ENCODE data around the gene NEDD4L.

Gene NEDD4L

GRCh38 chr18:58174285-58174684 is 130.3 kb downstream of the NEDD4L start:
- ATAC-seq, result no peak
- TF ChIP-seq ZFP3 (CRISPR knock-in tag; IDR thresholded peaks at IDR 0.05), result no peak
- no peak for TF ChIP-seq ZNF565 (CRISPR knock-in tag; conservative IDR thresholded peaks at IDR 0.05; ENCODE audit: low read depth)
- TF ChIP-seq ZNF70 (CRISPR knock-in tag; IDR thresholded peaks at IDR 0.05), result no peak
- TF ChIP-seq PATZ1 (CRISPR knock-in tag; IDR thresholded peaks at IDR 0.05; ENCODE audit: borderline replicate concordance), result no peak
- no peak for TF ChIP-seq BACH2 (CRISPR knock-in tag; IDR thresholded peaks at IDR 0.05; ENCODE audit: borderline replicate concordance)
- no peak for TF ChIP-seq CREB5 (CRISPR knock-in tag; IDR thresholded peaks at IDR 0.05; ENCODE audit: low read depth)
- no peak for TF ChIP-seq TSHZ2 (CRISPR knock-in tag; IDR thresholded peaks at IDR 0.05)
- TF ChIP-seq GLIS3 (CRISPR knock-in tag; IDR thresholded peaks at IDR 0.05), result no peak
- no peak for TF ChIP-seq TCF4 (CRISPR knock-in tag; IDR thresholded peaks at IDR 0.05; ENCODE audit: borderline replicate concordance)
- TF ChIP-seq ZNF8 (CRISPR knock-in tag; IDR thresholded peaks at IDR 0.05), result no peak
- no peak for TF ChIP-seq ESRRG (CRISPR knock-in tag; IDR thresholded peaks at IDR 0.05)
- no peak for TF ChIP-seq CSDC2 (CRISPR knock-in tag; IDR thresholded peaks at IDR 0.05)

GRCh38 chr18:58175122-58175785 is 131.2 kb downstream of the NEDD4L start:
- no peak for TF ChIP-seq ZFP3 (CRISPR knock-in tag; IDR thresholded peaks at IDR 0.05)
- TF ChIP-seq POU6F1 (CRISPR knock-in tag; IDR thresholded peaks at IDR 0.05; ENCODE audit: borderline replicate concordance, low read depth), result no peak
- TF ChIP-seq ZNF565 (CRISPR knock-in tag; conservative IDR thresholded peaks at IDR 0.05; ENCODE audit: low read depth), result no peak
- TF ChIP-seq CSDC2 (CRISPR knock-in tag; IDR thresholded peaks at IDR 0.05), result no peak
- no peak for TF ChIP-seq BACH2 (CRISPR knock-in tag; IDR thresholded peaks at IDR 0.05; ENCODE audit: borderline replicate concordance)
- no peak for TF ChIP-seq ZFP30 (CRISPR knock-in tag; IDR thresholded peaks at IDR 0.05)
- TF ChIP-seq OSR1 (CRISPR knock-in tag; IDR thresholded peaks at IDR 0.05), result no peak
- no peak for TF ChIP-seq ESRRG (CRISPR knock-in tag; IDR thresholded peaks at IDR 0.05)
- TF ChIP-seq TCF4 (CRISPR knock-in tag; IDR thresholded peaks at IDR 0.05; ENCODE audit: borderline replicate concordance), result no peak
- ATAC-seq, result no peak

GRCh38 chr18:58175786-58176176 is 131.8 kb downstream of the NEDD4L start:
- ATAC-seq, result no peak
- no peak for TF ChIP-seq TCF4 (CRISPR knock-in tag; IDR thresholded peaks at IDR 0.05; ENCODE audit: borderline replicate concordance)
- TF ChIP-seq BACH2 (CRISPR knock-in tag; IDR thresholded peaks at IDR 0.05; ENCODE audit: borderline replicate concordance), result no peak
- no peak for TF ChIP-seq RARB (CRISPR knock-in tag; IDR thresholded peaks at IDR 0.05)
- TF ChIP-seq CSRNP3 (CRISPR knock-in tag; IDR thresholded peaks at IDR 0.05), result no peak
- TF ChIP-seq ARNTL (CRISPR knock-in tag; IDR thresholded peaks at IDR 0.05; ENCODE audit: borderline replicate concordance, low read depth), result no peak
- no peak for TF ChIP-seq CSDC2 (CRISPR knock-in tag; IDR thresholded peaks at IDR 0.05)
- TF ChIP-seq CREB5 (CRISPR knock-in tag; IDR thresholded peaks at IDR 0.05; ENCODE audit: low read depth), result no peak
- no peak for TF ChIP-seq POU6F1 (CRISPR knock-in tag; IDR thresholded peaks at IDR 0.05; ENCODE audit: borderline replicate concordance, low read depth)
- no peak for TF ChIP-seq SNAI2 (CRISPR knock-in tag; IDR thresholded peaks at IDR 0.05)
- no peak for TF ChIP-seq TSHZ2 (CRISPR knock-in tag; IDR thresholded peaks at IDR 0.05)
- TF ChIP-seq PPARA (CRISPR knock-in tag; IDR thresholded peaks at IDR 0.05; ENCODE audit: borderline replicate concordance), result no peak
- TF ChIP-seq TOX (CRISPR knock-in tag; IDR thresholded peaks at IDR 0.05; ENCODE audit: borderline replicate concordance), result no peak
- TF ChIP-seq ZNF8 (CRISPR knock-in tag; IDR thresholded peaks at IDR 0.05), result no peak
